Loucy (cell line): ENCODE results near the gene MYL10.
A peak's percentile ranks its signal among the peaks of the same experiment; 100 is the strongest.
"Not testable (repeated sequence)": the region's sequence is repeated elsewhere in the genome, so short reads cannot be mapped to it uniquely, and the experiment has no call there.

Experiments used
- H2AFZ ChIP-seq: fragments of 200-600 bp; sonication (generic); 2 replicates; pipeline ENCODE4 v1.6.0; 2016; ENCODE audit warnings: antibody characterized with exemption, mild to moderate bottlenecking, low read length, moderate library complexity
- H3F3A ChIP-seq: fragments of 200-600 bp; 2 replicates; pipeline ENCODE4 v1.6.0; 2016; ENCODE audit warnings: antibody characterized with exemption, low read depth, mild to moderate bottlenecking
- H3K27me3 ChIP-seq: fragments of 200-600 bp; sonication (generic); 2 replicates; pipeline ENCODE4 v1.6.1; 2014; ENCODE audit warnings: low read length, mild to moderate bottlenecking; ENCODE audit not compliant: insufficient read depth, poor library complexity, severe bottlenecking
- H3K36me3 ChIP-seq: fragments of 200-600 bp; sonication (generic); 2 replicates; pipeline ENCODE4 v1.6.1; 2016; ENCODE audit warnings: low read length; ENCODE audit not compliant: insufficient read depth
- H3K4me1 ChIP-seq: fragments of 200-600 bp; sonication (generic); 2 replicates; pipeline ENCODE4 v1.5.1; 2014; ENCODE audit warnings: low read length, mild to moderate bottlenecking; ENCODE audit not compliant: insufficient read depth, poor library complexity, severe bottlenecking
- H3K4me2 ChIP-seq: fragments of 200-600 bp; sonication (generic); 2 replicates; pipeline ENCODE4 v1.6.0; 2014; ENCODE audit warnings: antibody characterized with exemption, low read length, low read depth, mild to moderate bottlenecking; ENCODE audit not compliant: poor library complexity, severe bottlenecking
- H3K4me3 ChIP-seq: fragments of 200-600 bp; sonication (generic); 2 replicates; pipeline ENCODE4 v1.5.1; 2014; ENCODE audit warnings: low read length, mild to moderate bottlenecking, mixed read lengths; ENCODE audit not compliant: poor library complexity, severe bottlenecking
- H3K79me2 ChIP-seq: fragments of 200-600 bp; sonication (generic); 2 replicates; pipeline ENCODE4 v1.6.1; 2014; ENCODE audit warnings: low read length; ENCODE audit not compliant: insufficient read depth
- H3K9ac ChIP-seq: fragments of 200-600 bp; sonication (generic); 2 replicates; pipeline ENCODE4 v1.6.0; 2014; ENCODE audit warnings: mild to moderate bottlenecking, low read depth, low read length, moderate library complexity; ENCODE audit not compliant: poor library complexity, severe bottlenecking
- H3K9me2 ChIP-seq: fragments of 200-600 bp; sonication (generic); replicated peaks from 2 replicates; pipeline ENCODE4 v1.6.1; 2016; ENCODE audit warnings: low read depth, low read length, mixed read lengths
- H3K9me3 ChIP-seq: fragments of 200-600 bp; sonication (generic); 2 replicates; pipeline ENCODE4 v1.6.1; 2014; ENCODE audit warnings: mild to moderate bottlenecking, antibody characterized with exemption, low read length, low read depth; ENCODE audit not compliant: insufficient read depth
- H4K20me1 ChIP-seq: fragments of 200-600 bp; sonication (generic); 2 replicates; pipeline ENCODE4 v1.6.0; 2014; ENCODE audit warnings: antibody characterized with exemption, low read length, mild to moderate bottlenecking; ENCODE audit not compliant: insufficient read depth, poor library complexity, severe bottlenecking
- CTCF ChIP-seq: fragments of 200-600 bp; sonication (generic); conservative IDR thresholded peaks from 2 replicates; pipeline ENCODE4 v1.5.1; 2014; ENCODE audit warnings: mild to moderate bottlenecking, antibody characterized with exemption, low read length
- EZH2phosphoT487 ChIP-seq: fragments of 200-600 bp; IDR thresholded peaks from 2 replicates; pipeline ENCODE4 v1.6.1; 2018; ENCODE audit warnings: antibody characterized with exemption, mild to moderate bottlenecking, moderate library complexity, borderline replicate concordance

MYL10 gene

GRCh38 chr7:101657171-101657570, 28.1 kb upstream of the MYL10 start:
- H3F3A ChIP-seq, result no peaks in the 10 kb centered on the region
- no peaks in the 10 kb centered on the region for H3K9me3 ChIP-seq
- H3K4me2 ChIP-seq, result no peak overlapping the region
- no peaks in the 10 kb centered on the region for H3K4me1 ChIP-seq
- H3K27me3 ChIP-seq, result no peaks in the 10 kb centered on the region
- no peaks in the 10 kb centered on the region for H4K20me1 ChIP-seq
- H3K9ac ChIP-seq, result no peak overlapping the region
- H3K9me2 ChIP-seq, result no peaks in the 10 kb centered on the region
- no peak overlapping the region for H2AFZ ChIP-seq
- H3K36me3 ChIP-seq, result no peaks in the 10 kb centered on the region
- TF ChIP-seq CTCF (no peak), EZH2phosphoT487 (no peak)
- no peaks in the 10 kb centered on the region for H3K79me2 ChIP-seq
- H3K4me3 ChIP-seq, result no peak overlapping the region

- Histone ChIP-seq H3K4me2 (peak overlapping the region; percentile 54), H3F3A (no peaks in the 10 kb centered on the region), H3K4me3 (peak overlapping the region; percentile 42), H3K4me1 (peaks cover 4% of the 10 kb centered on the region), H3K36me3 (no peaks in the 10 kb centered on the region), H4K20me1 (no peaks in the 10 kb centered on the region), H3K27me3 (no peaks in the 10 kb centered on the region), H3K79me2 (no peaks in the 10 kb centered on the region), H3K9ac (peak overlapping the region; percentile 35), H3K9me2 (no peaks in the 10 kb centered on the region), H2AFZ (peak overlapping the region; percentile 81), H3K9me3 (no peaks in the 10 kb centered on the region)
- TF ChIP-seq CTCF, result no peak
- no peak for TF ChIP-seq EZH2phosphoT487
These were observed 22.0 kb upstream of the MYL10 start for GRCh38 chr7:101651112-101651511.

- Histone ChIP-seq H3K27me3 (no peaks in the 10 kb centered on the region), H3K4me1 (peaks cover 4% of the 10 kb centered on the region), H3K36me3 (no peaks in the 10 kb centered on the region), H3K9me2 (no peaks in the 10 kb centered on the region), H3K79me2 (no peaks in the 10 kb centered on the region), H4K20me1 (no peaks in the 10 kb centered on the region), H3F3A (no peaks in the 10 kb centered on the region), H2AFZ (peak overlapping the region; percentile 81), H3K9me3 (no peaks in the 10 kb centered on the region), H3K4me3 (peak overlapping the region; percentile 42), H3K4me2 (peak overlapping the region; percentile 54), H3K9ac (peak overlapping the region; percentile 35)
- no peak for TF ChIP-seq EZH2phosphoT487
- no peak for TF ChIP-seq CTCF
These were observed 21.5 kb upstream of the MYL10 start for GRCh38 chr7:101650579-101651081.

GRCh38 chr7:101647876-101648275, 18.8 kb upstream of the MYL10 start:
- H4K20me1 ChIP-seq, H3F3A ChIP-seq, H3K4me1 ChIP-seq, H3K27me3 ChIP-seq, H3K4me2 ChIP-seq, H3K9me2 ChIP-seq, H3K9me3 ChIP-seq, H3K9ac ChIP-seq, H3K79me2 ChIP-seq, H2AFZ ChIP-seq, H3K4me3 ChIP-seq, H3K36me3 ChIP-seq: not testable (repeated sequence)
